ENCODE data around the gene NPTX2. TPM values are rescaled to one million over a fixed set of nuclear protein-coding genes. Genes with fewer than 3 reads are reported as not detected.

NPTX2 gene
- total RNA-seq, 4 donors from 2014 or later: 2.3 to 4.8 (median 3.6) TPM

GRCh38 chr7:98671733-98672331 is 54.7 kb downstream of the NPTX2 start:
- H3K27me3 ChIP-seq: no peaks in the 10 kb centered on the region
- WGBS, 2 donors: 19 to 79% methylated on average over 2 of the region's 2 CpGs
- no peaks in the 10 kb centered on the region for H3K9me3 ChIP-seq
- no peak for DNase-seq
- no peak overlapping the region for H3K27ac ChIP-seq
- H3K4me3 ChIP-seq (replicated peaks in 1 of 3): no peak overlapping the region
- no peaks in the 10 kb centered on the region for H3K36me3 ChIP-seq
- no peak for TF ChIP-seq POLR2A (IDR thresholded peaks at IDR 0.05)
- no peaks in the 10 kb centered on the region for H3K4me1 ChIP-seq
- intact Hi-C loops (cut with DNase I): no loop called here

- Histone ChIP-seq H3K27me3 (no peaks in the 10 kb centered on the region), H3K4me3 (replicated peaks in 1 of 3) (no peak overlapping the region), H3K4me1 (no peaks in the 10 kb centered on the region), H3K9me3 (no peaks in the 10 kb centered on the region), H3K36me3 (no peaks in the 10 kb centered on the region), H3K27ac (no peak overlapping the region)
- TF ChIP-seq POLR2A (IDR thresholded peaks at IDR 0.05) (no peak), CTCF (IDR thresholded peaks at IDR 0.05) (no peak)
- 45 to 56% methylated on average over 8 of the region's 8 CpGs for WGBS, 2 donors
- intact Hi-C loops (cut with DNase I): no loop called here
- no peak for DNase-seq
These were observed 57.4 kb downstream of the NPTX2 start for GRCh38 chr7:98674461-98674860.

- Histone ChIP-seq H3K9me3 (no peaks in the 10 kb centered on the region), H3K27me3 (no peaks in the 10 kb centered on the region), H3K4me1 (no peaks in the 10 kb centered on the region), H3K4me3 (replicated peaks in 1 of 3) (no peak overlapping the region), H3K36me3 (no peaks in the 10 kb centered on the region), H3K27ac (no peak overlapping the region)
- WGBS, 2 donors: 76 to 80% methylated on average over 2 to 5 of the region's 9 CpGs
- intact Hi-C loops (cut with DNase I): no loop called here
- TF ChIP-seq POLR2A (IDR thresholded peaks at IDR 0.05) (no peak), CTCF (IDR thresholded peaks at IDR 0.05) (no peak)
- DNase-seq: no peak
These were observed 57.8 kb downstream of the NPTX2 start for GRCh38 chr7:98674881-98675280.

- no peak overlapping the region for H3K27ac ChIP-seq
- DNase-seq: no peak
- H3K27me3 ChIP-seq: no peaks in the 10 kb centered on the region
- no peak for TF ChIP-seq POLR2A (IDR thresholded peaks at IDR 0.05)
- TF ChIP-seq CTCF (IDR thresholded peaks at IDR 0.05): no peak
- H3K4me3 ChIP-seq (replicated peaks in 1 of 3): no peak overlapping the region
- H3K9me3 ChIP-seq: no peaks in the 10 kb centered on the region
- no peaks in the 10 kb centered on the region for H3K36me3 ChIP-seq
- WGBS, 2 donors: 78 to 92% methylated on average over 7 of the region's 7 CpGs
- intact Hi-C loops (cut with DNase I): no loop called here
- no peaks in the 10 kb centered on the region for H3K4me1 ChIP-seq
These were observed 61.1 kb downstream of the NPTX2 start for GRCh38 chr7:98678215-98678614.

Other genes with a start within 250 kb of the NPTX2 start
- gene BAIAP2L1, start 216.2 kb upstream of the NPTX2 start, total RNA-seq: 10 to 100 TPM; 15.3 to 28.2 (median 19.8) TPM